H1 (cell line): ENCODE data around the gene MAML3. TPM values are rescaled to one million over a fixed set of nuclear protein-coding genes. Genes with fewer than 3 reads are reported as not detected.

Experiments used
- CTCF ChIA-PET: fragments of 300-600 bp; sonication (Branson Sonifier 250); formaldehyde crosslinking; loops from one replicate; lab custom pipeline; 2021; ENCODE audit not compliant: partially characterized antibody; lab: Charles Lee
- POLR2A ChIA-PET: fragments of 300-600 bp; sonication (Branson Sonifier 250); formaldehyde crosslinking; loops from one replicate; lab custom pipeline; 2021; ENCODE audit warnings: inconsistent platforms; ENCODE audit not compliant: partially characterized antibody; lab: Charles Lee
- DNase-seq, 2 experiments: peaks; one replicate each; pipeline versions ENCODE4 v3.0.0 to v3.0.0-alpha.2; 2010 to 2022; ENCODE audit warnings: low spot score in 2 of 2, low read depth in 1 of 2, mixed read lengths in 1 of 2
- FAIRE-seq: peaks from 2 replicates; lab custom pipeline; 2011; peaks lifted over from hg19 to GRCh38; lab: Jason Lieb, UNC
- H2AFZ ChIP-seq: 2 replicates; pipeline ENCODE4 v1.8.1; 2012; ENCODE audit warnings: low read length, inconsistent platforms
- H2AK5ac ChIP-seq: 2 replicates; pipeline ENCODE4 v1.6.1; 2013; ENCODE audit warnings: low read depth, low read length
- H2BK120ac ChIP-seq: replicated peaks from 2 replicates; pipeline ENCODE3; 2013; ENCODE audit warnings: low read depth, low read length, inconsistent platforms
- H2BK12ac ChIP-seq: 2 replicates; pipeline ENCODE4 v1.6.1; 2013; ENCODE audit warnings: low read depth, low read length
- H2BK15ac ChIP-seq: 2 replicates; pipeline ENCODE4 v1.6.1; 2013; ENCODE audit warnings: low read length
- H2BK20ac ChIP-seq: 2 replicates; pipeline ENCODE4 v1.6.1; 2013; ENCODE audit warnings: low read length
- H2BK5ac ChIP-seq: 2 replicates; pipeline ENCODE4 v1.6.1; 2013; ENCODE audit warnings: low read depth, low read length
- H3K14ac ChIP-seq: 2 replicates; pipeline ENCODE4 v1.6.1; 2013; ENCODE audit warnings: inconsistent platforms; ENCODE audit not compliant: insufficient read length
- H3K18ac ChIP-seq: 2 replicates; pipeline ENCODE4 v1.6.1; 2013; ENCODE audit warnings: low read length; ENCODE audit errors: extremely low read depth
- H3K23ac ChIP-seq: 2 replicates; pipeline ENCODE4 v1.6.1; 2013; ENCODE audit warnings: inconsistent platforms; ENCODE audit not compliant: insufficient read length
- H3K23me2 ChIP-seq: 2 replicates; pipeline ENCODE4 v1.6.1; 2013; ENCODE audit warnings: low read depth, low read length
- H3K27ac ChIP-seq: 2 replicates; pipeline ENCODE4 v1.6.1; 2011; ENCODE audit warnings: low read depth, low read length, inconsistent platforms
- H3K27me3 ChIP-seq, 4 experiments: replicated peaks in 1 of 4; 1 replicate in 1 of 4; 2 replicates in 3 of 4; pipeline versions ENCODE4 v1.6.1 to v1.8.1; 2011 to 2013; ENCODE audit warnings: low read length in 3 of 4, mild to moderate bottlenecking in 3 of 4, inconsistent platforms in 2 of 4, mixed read lengths in 2 of 4, moderate library complexity in 1 of 4; ENCODE audit not compliant: control insufficient read depth in 3 of 4, insufficient read depth in 3 of 4; ENCODE audit errors: extremely low read depth in 1 of 4
- H3K36me3 ChIP-seq, 4 experiments: 2 replicates each; pipeline versions ENCODE4 v1.6.1 to v1.8.1; 2011 to 2013; ENCODE audit warnings: mild to moderate bottlenecking in 4 of 4, low read length in 3 of 4, moderate library complexity in 2 of 4, control low read depth in 1 of 4, inconsistent platforms in 1 of 4; ENCODE audit not compliant: insufficient read depth in 4 of 4, control insufficient read depth in 2 of 4
- H3K4ac ChIP-seq: replicated peaks from 2 replicates; pipeline ENCODE3; 2013; ENCODE audit warnings: low read length, low read depth, mixed read lengths, inconsistent platforms; ENCODE audit not compliant: insufficient read length
- H3K4me1 ChIP-seq, 4 experiments: replicated peaks in 1 of 4; 1 replicate in 1 of 4; 2 replicates in 3 of 4; pipeline versions ENCODE4 v1.6.1 to v1.8.1; 2011 to 2013; ENCODE audit warnings: low read length in 3 of 4, inconsistent platforms in 2 of 4, mixed read lengths in 1 of 4; ENCODE audit not compliant: insufficient read depth in 4 of 4, control insufficient read depth in 3 of 4
- H3K4me2 ChIP-seq, 2 experiments: 2 replicates each; pipeline versions ENCODE4 v1.6.1 to v1.8.1; 2011 to 2013; ENCODE audit warnings: low read depth in 2 of 2, low read length in 2 of 2, control low read depth in 1 of 2, inconsistent platforms in 1 of 2, mild to moderate bottlenecking in 1 of 2; ENCODE audit not compliant: insufficient read depth in 1 of 2
- H3K4me3 ChIP-seq, 4 experiments: fragments of 200-600, 300-600 bp in 1 of 4; sonication (generic), shearing (Covaris generic), sonication (Bioruptor Twin) in 1 of 4; 2 replicates each; pipeline versions ENCODE4 v1.5.1 to v1.8.1; 2011 to 2016; ENCODE audit warnings: low read length in 4 of 4, low read depth in 3 of 4, control low read depth in 2 of 4, inconsistent platforms in 2 of 4, mild to moderate bottlenecking in 2 of 4, mixed read lengths in 1 of 4, moderate library complexity in 1 of 4; ENCODE audit not compliant: insufficient read depth in 2 of 4; ENCODE audit errors: extremely low read depth in 1 of 4
- H3K56ac ChIP-seq: replicated peaks from 2 replicates; pipeline ENCODE3; 2013; ENCODE audit warnings: low read depth, mild to moderate bottlenecking, mixed read lengths, low read length, inconsistent platforms; ENCODE audit not compliant: insufficient read length
- H3K79me1 ChIP-seq: 2 replicates; pipeline ENCODE4 v1.6.1; 2013; ENCODE audit warnings: low read depth, low read length, control low read depth
- H3K79me2 ChIP-seq, 2 experiments: 2 replicates each; pipeline versions ENCODE4 v1.6.1 to v1.8.1; 2012 to 2013; ENCODE audit warnings: low read length in 2 of 2, mild to moderate bottlenecking in 2 of 2, inconsistent platforms in 1 of 2; ENCODE audit not compliant: insufficient read depth in 2 of 2, control insufficient read depth in 1 of 2
- H3K9ac ChIP-seq, 4 experiments: replicated peaks in 1 of 4; 1 replicate in 1 of 4; 2 replicates in 3 of 4; pipeline versions ENCODE4 v1.6.1 to v1.8.1; 2011 to 2013; ENCODE audit warnings: low read depth in 3 of 4, low read length in 3 of 4, control low read depth in 2 of 4, mild to moderate bottlenecking in 2 of 4, moderate library complexity in 2 of 4, inconsistent platforms in 1 of 4; ENCODE audit errors: extremely low read depth in 1 of 4
- H3K9me3 ChIP-seq, 2 experiments: 2 replicates each; pipeline versions ENCODE4 v1.6.1 to v1.8.1; 2012 to 2013; ENCODE audit warnings: mild to moderate bottlenecking in 2 of 2, moderate library complexity in 2 of 2, control low read depth in 1 of 2, inconsistent platforms in 1 of 2, low read depth in 1 of 2, low read length in 1 of 2, mixed read lengths in 1 of 2; ENCODE audit not compliant: insufficient read depth in 2 of 2
- H4K20me1 ChIP-seq, 2 experiments: replicated peaks in 1 of 2; 2 replicates each; pipeline versions ENCODE3 to v1.8.1; 2011 to 2013; ENCODE audit warnings: inconsistent platforms in 2 of 2, low read length in 2 of 2, mild to moderate bottlenecking in 1 of 2; ENCODE audit not compliant: insufficient read depth in 2 of 2, control insufficient read depth in 1 of 2
- H4K5ac ChIP-seq: 2 replicates; pipeline ENCODE4 v1.6.1; 2013; ENCODE audit warnings: low read length, low read depth, mixed read lengths, inconsistent platforms; ENCODE audit not compliant: insufficient read length
- H4K8ac ChIP-seq: 2 replicates; pipeline ENCODE4 v1.8.0; 2013; ENCODE audit warnings: mild to moderate bottlenecking, moderate library complexity, low read length, inconsistent platforms; ENCODE audit not compliant: insufficient read depth; ENCODE audit errors: extremely low read depth
- H4K91ac ChIP-seq: replicated peaks from 2 replicates; pipeline ENCODE3; 2013; ENCODE audit warnings: low read length, mixed read lengths, inconsistent platforms; ENCODE audit not compliant: insufficient read length
- RXRA ChIP-seq: IDR thresholded peaks from 2 replicates; pipeline ENCODE4 v1.6.1; 2011; ENCODE audit warnings: low read depth, mild to moderate bottlenecking, low read length, moderate library complexity; ENCODE audit not compliant: insufficient read depth
- WGBS, 2 experiments: shearing (Covaris generic) in 1 of 2; methylation state at CpG; one replicate each; pipeline versions ENCODE4 v1.1.6 to v1.1.7; 2013 to 2015; ENCODE audit warnings: low lambda C conversion rate in 2 of 2, mixed read lengths in 2 of 2, inconsistent platforms in 1 of 2, low coverage in 1 of 2, missing lambda C conversion rate in 1 of 2; ENCODE audit not compliant: insufficient replicate concordance in 2 of 2, insufficient coverage in 1 of 2, insufficient read length in 1 of 2; ENCODE audit errors: extremely low coverage in 1 of 2, missing lambda C conversion rate in 1 of 2; 5-methylcytosine and 5-hydroxymethylcytosine counted together
- polyA plus RNA-seq, 7 experiments: library from polyadenylated mRNA; depleted of rRNA in 3 of 7; stranded (reverse) in 5 of 7; unstranded in 2 of 7; fragments of >200 nt in 5 of 7; fragments of 200-250 nt in 2 of 7; gene quantifications; 1 replicate in 5 of 7; 2 replicates in 1 of 7; 4 replicates in 1 of 7; pipeline versions ENCODE4 v1.2.1 to v1.2.3, GENCODE V29; 2011 to 2013; ENCODE audit warnings: missing spikeins in 2 of 7, mixed read lengths in 2 of 7
- total RNA-seq: library from RNA; stranded (reverse); fragmentation: NEBNext Ultra II Directional; extraction: Animal tissue kit (Norgen Biotek cat#: 25700); gene quantifications from 2 replicates; pipeline ENCODE4 v1.2.1, GENCODE V29; 2021

MAML3 gene
- total and polyA plus RNA-seq, 2 of the 8 experiments (the other 6 are each of a cell fraction or from before 2014, with no cell fraction given): 2.1 to 5.7 TPM

GRCh38 chr4:140066031-140066930 lies 87.7 kb downstream of the MAML3 start:
- 96% methylated on average over 3 of the region's 3 CpGs; no CpG with 5 or more reads in 1 of the 2 experiments for WGBS, 2 experiments
- CTCF ChIA-PET: interaction anchor here (0.7 to 1.2 kb wide), 3 partner anchors 10 to 410 kb away, joined by 3 to 4 read pairs (median 3); no protein-coding TSS in a partner anchor
- H3K27ac ChIP-seq: no peak overlapping the region
- no peak for TF ChIP-seq RXRA

More at GRCh38 chr4:140066031-140066930, 87.7 kb downstream of the MAML3 start:
- FAIRE-seq (no peak), DNase-seq (no peak)
- Histone ChIP-seq H2AK5ac (no peak overlapping the region), H3K56ac (no peak overlapping the region), H3K14ac (no peak overlapping the region), H3K27me3 (no peaks in the 10 kb centered on the region), H4K20me1 (no peaks in the 10 kb centered on the region), H3K4ac (no peak overlapping the region), H3K23me2 (no peaks in the 10 kb centered on the region), H3K79me1 (no peaks in the 10 kb centered on the region), H3K9ac (no peak overlapping the region), H3K36me3 (no peaks in the 10 kb centered on the region), H4K8ac (no peak overlapping the region), H3K79me2 (no peaks in the 10 kb centered on the region), H4K91ac (no peak overlapping the region), H4K5ac (no peak overlapping the region), H2BK20ac (no peak overlapping the region), H2BK15ac (no peak overlapping the region), H2AFZ (no peak overlapping the region), H2BK12ac (no peak overlapping the region), H2BK5ac (no peak overlapping the region), H3K18ac (no peak overlapping the region), H3K4me2 (no peak overlapping the region), H2BK120ac (no peak overlapping the region), H3K4me1 (peaks cover 0 to 4% (median 1%) of the 10 kb centered on the region in 4 experiments; a peak in 3 of 7 replicates), H3K23ac (no peak overlapping the region), H3K9me3 (no peaks in the 10 kb centered on the region), H3K4me3 (no peak overlapping the region)
- POLR2A ChIA-PET: no interaction called here
